Esophagus (tissue), 2 donors: ENCODE results near the gene OR1F1. TPM values are rescaled to one million over a fixed set of nuclear protein-coding genes. Genes with fewer than 3 reads are reported as not detected.

Source experiments
- H3K27ac ChIP-seq, 2 donors: one replicate each; pipeline ENCODE4 v1.5.1; 2013; ENCODE audit warnings: low read depth in 2 of 2, mild to moderate bottlenecking in 2 of 2, inconsistent platforms in 1 of 2, low read length in 1 of 2, moderate library complexity in 1 of 2
- H3K27me3 ChIP-seq, 2 donors: one replicate each; pipeline ENCODE4 v1.6.1; 2013; ENCODE audit warnings: low read length in 2 of 2, control low read depth in 1 of 2, mild to moderate bottlenecking in 1 of 2; ENCODE audit not compliant: insufficient read depth in 2 of 2, control insufficient read depth in 1 of 2
- H3K36me3 ChIP-seq, 2 donors: one replicate each; pipeline ENCODE4 v1.6.1; 2013; ENCODE audit warnings: low read length in 1 of 2; ENCODE audit not compliant: control insufficient read depth in 2 of 2, insufficient read depth in 2 of 2
- H3K4me1 ChIP-seq, 2 donors: one replicate each; pipeline ENCODE4 v1.6.1; 2013; ENCODE audit warnings: low read length in 1 of 2; ENCODE audit not compliant: control insufficient read depth in 2 of 2, insufficient read depth in 2 of 2
- H3K4me3 ChIP-seq, 2 donors: one replicate each; pipeline ENCODE4 v1.5.1; 2013; ENCODE audit warnings: low read length in 2 of 2, mild to moderate bottlenecking in 2 of 2, low read depth in 1 of 2, moderate library complexity in 1 of 2
- H3K9me3 ChIP-seq, 2 donors: one replicate each; pipeline ENCODE4 v1.6.1; 2013; ENCODE audit warnings: mild to moderate bottlenecking in 2 of 2, low read depth in 1 of 2, low read length in 1 of 2, moderate library complexity in 1 of 2; ENCODE audit not compliant: control insufficient read depth in 2 of 2, insufficient read depth in 1 of 2
- WGBS, 2 donors: extraction: QIAGEN DNeasy Blood & Tissue Kit; methylation state at CpG; one replicate each; pipeline ENCODE4 v1.1.7; 2013; 5-methylcytosine and 5-hydroxymethylcytosine counted together
- polyA plus RNA-seq, 2 donors: library from polyadenylated mRNA; stranded (reverse); fragments of 200-250 nt; gene quantifications; one replicate each; pipeline ENCODE4 v1.2.3, GENCODE V29; 2013
- donor health status: healthy with polysubstance abuse.
- donor health status: Bipolar disorder and iron deficiency.

OR1F1 gene
- polyA plus RNA-seq, 2 donors, result not detected

DNA sequence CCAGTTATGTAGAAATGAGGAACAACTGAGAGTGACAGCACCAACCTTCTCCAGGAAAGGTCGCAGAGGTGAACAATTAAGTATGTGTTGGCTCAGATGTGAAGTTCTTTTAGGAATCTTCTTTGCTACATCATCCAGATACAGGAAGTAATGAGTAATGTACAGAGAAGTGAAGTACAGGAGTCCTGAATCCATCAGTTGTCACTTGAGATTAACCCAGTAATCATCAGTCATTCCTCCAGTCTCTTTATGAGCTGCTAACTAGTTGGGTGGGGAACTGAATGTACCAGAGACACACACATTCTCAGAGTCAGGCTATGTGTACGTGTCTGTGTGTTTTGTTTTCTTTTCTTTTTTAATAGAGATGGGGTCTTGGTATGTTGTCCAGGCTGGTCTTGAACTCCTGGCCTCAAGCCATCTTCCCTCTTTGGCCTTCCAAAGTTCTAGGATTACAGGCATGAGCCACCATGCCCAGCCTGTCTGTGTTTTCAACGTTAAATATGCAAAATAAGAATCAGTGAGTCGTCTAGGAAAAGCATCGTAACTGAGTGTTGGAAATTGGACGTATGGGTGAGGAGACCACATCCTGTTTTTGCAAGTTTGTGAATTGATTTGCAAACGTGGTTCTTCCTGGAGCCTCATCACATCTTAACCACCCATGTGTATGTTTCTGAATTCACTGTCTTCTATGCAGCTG is 27.0 kb downstream of the OR1F1 start:
- no peak overlapping the region for H3K27ac ChIP-seq
- H3K4me3 ChIP-seq, result no peak overlapping the region
- no peaks in the 10 kb centered on the region for H3K4me1 ChIP-seq
- H3K9me3 ChIP-seq, result peaks cover 2 to 3% of the 10 kb centered on the region in 2 donors
- no peaks in the 10 kb centered on the region for H3K27me3 ChIP-seq
- 37 to 42% methylated on average over 7 of the region's 7 CpGs for WGBS, 2 donors
- no peaks in the 10 kb centered on the region for H3K36me3 ChIP-seq

DNA sequence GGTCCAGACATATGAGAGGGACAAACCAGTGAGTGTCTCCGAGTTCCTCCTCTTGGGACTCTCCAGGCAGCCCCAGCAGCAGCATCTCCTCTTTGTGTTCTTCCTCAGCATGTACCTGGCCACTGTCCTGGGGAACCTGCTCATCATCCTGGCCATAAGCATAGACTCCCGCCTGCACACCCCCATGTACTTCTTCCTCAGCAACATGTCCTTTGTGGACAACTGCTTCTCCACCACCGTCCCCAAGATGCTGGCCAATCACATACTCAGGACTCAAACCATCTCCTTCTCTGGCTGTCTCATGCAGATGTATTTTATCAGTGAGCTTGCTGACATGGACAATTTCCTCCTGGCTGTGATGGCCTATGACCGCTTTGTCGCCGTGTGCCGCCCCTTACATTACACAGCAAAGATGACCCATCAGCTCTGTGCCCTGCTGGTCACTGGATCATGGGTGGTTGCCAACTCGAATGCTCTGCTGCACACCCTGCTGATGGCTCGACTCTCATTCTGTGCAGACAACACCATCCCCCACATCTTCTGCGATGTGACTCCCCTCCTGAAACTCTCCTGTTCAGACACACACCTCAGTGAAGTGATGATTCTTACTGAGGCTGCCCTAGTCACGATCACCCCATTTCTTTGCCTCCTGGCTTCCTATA is 27.7 kb downstream of the OR1F1 start:
- peaks cover 2 to 3% of the 10 kb centered on the region in 2 donors for H3K9me3 ChIP-seq
- H3K27me3 ChIP-seq, result no peaks in the 10 kb centered on the region
- no peak overlapping the region for H3K27ac ChIP-seq
- no peaks in the 10 kb centered on the region for H3K36me3 ChIP-seq
- no peaks in the 10 kb centered on the region for H3K4me1 ChIP-seq
- 73 to 77% methylated on average over 11 of the region's 11 CpGs for WGBS, 2 donors
- H3K4me3 ChIP-seq, result no peak overlapping the region

DNA sequence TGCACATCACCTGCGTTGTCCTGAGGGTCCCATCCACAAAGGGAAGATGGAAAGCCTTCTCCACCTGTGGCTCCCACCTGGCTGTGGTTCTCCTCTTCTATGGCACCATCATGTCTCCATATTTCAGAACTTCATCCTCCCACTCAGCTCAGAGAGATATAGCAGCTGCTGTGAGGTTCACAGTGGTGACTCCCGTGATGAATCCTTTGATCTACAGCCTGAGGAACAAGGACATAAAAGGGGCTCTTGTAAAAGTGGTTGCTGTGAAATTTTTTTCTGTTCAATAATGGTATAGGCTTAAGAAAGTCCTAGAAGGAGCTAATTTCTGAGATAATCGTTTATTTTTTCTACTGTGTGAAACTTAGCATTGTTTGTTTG is 28.2 kb downstream of the OR1F1 start:
- peaks cover 3 to 6% of the 10 kb centered on the region in 2 donors for H3K9me3 ChIP-seq
- H3K27ac ChIP-seq, result no peak overlapping the region
- no peaks in the 10 kb centered on the region for H3K36me3 ChIP-seq
- H3K27me3 ChIP-seq, result no peaks in the 10 kb centered on the region
- no peak overlapping the region for H3K4me3 ChIP-seq
- 46 to 57% methylated on average over 3 of the region's 3 CpGs for WGBS, 2 donors
- no peaks in the 10 kb centered on the region for H3K4me1 ChIP-seq

DNA sequence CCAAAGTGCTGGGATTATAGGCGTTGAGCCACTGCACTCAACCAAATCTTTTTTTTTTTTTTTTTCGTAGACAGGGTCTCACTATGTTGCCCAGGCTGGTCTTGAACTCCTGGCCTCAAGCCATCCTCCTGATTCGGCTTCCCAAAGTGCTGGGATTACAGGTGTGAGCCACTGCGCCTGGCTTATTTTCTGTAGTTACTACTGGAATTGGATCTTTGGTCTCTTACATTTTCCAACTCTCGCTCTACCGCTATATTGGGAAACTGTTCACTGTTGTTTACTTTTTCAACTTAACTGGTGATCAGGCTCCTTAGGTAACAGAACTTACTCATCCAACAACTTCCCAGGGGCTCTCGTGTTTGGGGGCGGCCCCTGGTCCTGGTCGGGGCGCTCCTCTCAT is 32.8 kb downstream of the OR1F1 start:
- peaks cover 6 to 12% of the 10 kb centered on the region in 2 donors for H3K36me3 ChIP-seq
- H3K9me3 ChIP-seq, result peaks cover 18 to 20% of the 10 kb centered on the region in 2 donors
- WGBS, 2 donors, result 92 to 93% methylated on average over 10 of the region's 10 CpGs
- no peak overlapping the region for H3K4me3 ChIP-seq
- no peaks in the 10 kb centered on the region for H3K4me1 ChIP-seq
- no peaks in the 10 kb centered on the region for H3K27me3 ChIP-seq
- no peak overlapping the region for H3K27ac ChIP-seq

DNA sequence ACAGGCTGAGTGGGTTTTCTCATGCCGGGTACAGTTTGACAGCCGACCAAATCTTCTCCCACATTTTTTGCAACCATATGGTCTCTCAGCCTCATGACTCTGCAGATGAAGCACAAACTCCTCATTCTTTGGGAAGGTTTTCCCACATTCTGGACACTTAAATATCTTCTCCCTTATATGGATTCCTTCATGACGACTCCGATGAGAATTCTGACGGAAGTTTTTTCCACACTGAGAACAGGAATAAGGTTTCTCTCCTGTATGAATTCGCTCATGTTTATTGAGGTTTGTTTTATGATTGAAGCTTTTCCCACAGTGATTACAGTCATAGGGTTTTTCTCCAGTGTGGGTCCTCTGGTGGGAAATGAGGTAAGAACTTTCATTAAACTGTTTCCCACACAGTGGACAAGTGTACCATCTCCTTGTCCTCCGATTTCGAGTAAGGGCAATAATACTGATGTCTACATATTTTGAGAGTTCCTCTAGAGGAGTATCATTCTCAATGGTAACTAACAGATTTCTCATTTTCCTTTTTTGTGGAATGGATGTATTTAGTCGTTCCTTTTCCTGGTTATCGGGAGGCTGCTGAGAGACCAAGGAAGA is 36.0 kb downstream of the OR1F1 start:
- no peaks in the 10 kb centered on the region for H3K27me3 ChIP-seq
- peaks cover 18 to 26% of the 10 kb centered on the region in 2 donors for H3K9me3 ChIP-seq
- H3K27ac ChIP-seq, result no peak overlapping the region
- WGBS, 2 donors, result 99% methylated on average over 10 of the region's 10 CpGs
- no peaks in the 10 kb centered on the region for H3K4me1 ChIP-seq
- no peak overlapping the region for H3K4me3 ChIP-seq
- peaks cover 6 to 12% of the 10 kb centered on the region in 2 donors for H3K36me3 ChIP-seq

DNA sequence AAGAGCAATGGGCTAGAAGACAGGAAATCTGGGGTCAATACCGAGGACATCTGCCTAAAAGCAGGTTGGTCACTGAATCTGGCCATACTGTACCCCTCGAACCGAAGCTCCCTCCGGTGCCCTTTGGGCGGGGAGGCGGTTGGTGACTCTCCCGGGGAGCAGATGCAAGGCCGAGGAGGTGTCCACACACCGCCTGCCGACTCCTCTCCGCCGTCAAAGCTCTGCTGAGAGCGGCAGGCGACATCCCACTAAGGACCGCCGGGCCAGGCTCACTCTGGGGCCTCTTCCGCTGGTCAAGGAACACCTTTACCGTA is 46.5 kb downstream of the OR1F1 start:
- peaks cover 11 to 17% of the 10 kb centered on the region in 2 donors for H3K36me3 ChIP-seq
- H3K9me3 ChIP-seq, result no peaks in the 10 kb centered on the region
- peaks cover 0 to 3% of the 10 kb centered on the region in 2 donors for H3K4me1 ChIP-seq
- 3% methylated on average over 13 to 18 of the region's 18 CpGs for WGBS, 2 donors
- peak overlapping the region; percentile 87 to 100 for H3K27ac ChIP-seq
- H3K4me3 ChIP-seq, result peak overlapping the region; percentile 74 to 88
- H3K27me3 ChIP-seq, result no peaks in the 10 kb centered on the region

DNA sequence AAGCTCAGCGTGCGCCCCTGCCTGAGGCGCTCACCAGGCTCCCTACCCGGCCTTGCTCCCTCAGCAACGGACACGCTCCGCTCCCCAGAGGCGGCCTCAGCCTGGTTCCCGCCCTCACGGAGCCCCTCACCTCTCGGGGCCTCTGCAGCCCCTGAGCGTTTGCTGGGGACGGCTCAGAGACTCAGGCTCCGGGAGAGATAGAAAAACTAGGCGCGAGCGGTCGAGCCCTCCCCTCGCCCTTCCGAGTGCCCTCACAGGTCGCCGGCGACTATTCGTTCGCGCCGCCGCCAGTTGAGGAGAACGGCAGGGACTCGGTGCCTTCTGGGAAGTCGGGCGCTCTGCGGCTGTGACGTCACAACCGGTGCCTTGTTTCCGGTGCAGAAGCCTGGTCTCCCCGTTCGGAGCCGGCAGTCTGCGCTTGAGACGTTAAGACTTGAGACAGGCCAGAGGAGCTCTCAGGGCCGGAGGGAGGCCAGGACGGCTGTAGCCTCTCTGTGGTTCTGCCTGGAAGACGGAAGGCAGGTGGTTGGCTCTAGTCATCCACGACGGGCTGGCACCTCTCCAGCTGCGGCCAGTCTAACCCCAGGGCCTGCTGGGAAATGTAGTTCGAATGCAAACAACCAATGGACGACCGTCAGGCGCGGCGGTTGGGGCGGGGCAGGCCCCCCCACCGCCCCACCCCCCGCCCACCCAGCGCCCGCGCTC is 47.0 kb downstream of the OR1F1 start, which contains the start of gene ZNF200:
Gene ZNF200, minus strand, starts transcription at position 302 of the 705 bp plus-strand sequence. CDS start 1,403 bp downstream, outside the sequence.
- H3K27ac ChIP-seq, result peak within 1 kb of the TSS; percentile 87 to 100
- peaks cover 0 to 3% of the 10 kb centered on the region in 2 donors for H3K4me1 ChIP-seq
- WGBS, 2 donors, result 0% methylated on average over 52 to 56 of the region's 59 CpGs
- peaks cover 11 to 15% of the 10 kb centered on the region in 2 donors for H3K36me3 ChIP-seq
- no peaks in the 10 kb centered on the region for H3K9me3 ChIP-seq
- no peaks in the 10 kb centered on the region for H3K27me3 ChIP-seq
- H3K4me3 ChIP-seq, result peak within 1 kb of the TSS; percentile 74 to 88

DNA sequence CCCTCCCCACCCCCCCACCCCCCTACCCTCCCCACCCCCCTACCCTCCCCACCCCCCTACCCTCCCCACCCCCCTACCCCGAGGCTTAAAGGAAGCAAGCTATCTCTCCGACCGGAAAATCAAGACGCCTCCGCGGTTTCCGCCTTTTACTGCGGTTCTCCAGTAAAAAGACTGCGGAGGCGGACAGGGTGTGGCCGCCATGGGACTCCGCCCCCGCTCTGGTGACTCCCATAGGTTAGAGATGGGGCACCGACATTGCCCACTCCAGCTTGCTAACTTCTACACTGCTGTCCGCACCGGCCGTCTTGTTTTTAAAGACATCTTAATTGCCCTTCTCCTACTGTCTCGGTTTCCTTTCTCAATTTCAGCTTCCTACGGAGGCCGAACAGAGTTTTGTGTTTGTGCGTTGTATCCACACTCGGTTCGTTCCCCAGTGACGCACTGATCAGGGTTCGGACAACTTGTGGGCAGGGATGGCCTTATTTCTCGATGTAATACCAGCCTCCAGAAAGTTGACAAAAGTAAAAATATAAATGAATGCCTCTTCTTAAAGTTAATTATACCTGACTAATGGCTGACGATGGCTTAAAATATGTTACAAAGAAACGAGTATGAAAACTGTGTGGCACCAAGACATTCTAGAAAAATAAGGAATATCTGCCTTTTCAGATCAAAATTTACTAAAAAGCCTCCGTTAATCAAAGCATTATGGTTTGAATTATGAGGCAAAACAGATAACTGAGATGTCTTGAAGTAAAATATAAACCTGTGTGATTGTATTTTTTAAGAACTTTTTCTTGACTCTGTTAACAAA is 48.1 kb downstream of the OR1F1 start:
- Histone ChIP-seq H3K27ac (no peak overlapping the region), H3K4me1 (peaks cover 0 to 3% of the 10 kb centered on the region in 2 donors), H3K4me3 (no peak overlapping the region), H3K36me3 (peaks cover 11 to 12% of the 10 kb centered on the region in 2 donors), H3K27me3 (no peaks in the 10 kb centered on the region), H3K9me3 (no peaks in the 10 kb centered on the region)
- 85 to 87% methylated on average over 29 of the region's 29 CpGs for WGBS, 2 donors

DNA sequence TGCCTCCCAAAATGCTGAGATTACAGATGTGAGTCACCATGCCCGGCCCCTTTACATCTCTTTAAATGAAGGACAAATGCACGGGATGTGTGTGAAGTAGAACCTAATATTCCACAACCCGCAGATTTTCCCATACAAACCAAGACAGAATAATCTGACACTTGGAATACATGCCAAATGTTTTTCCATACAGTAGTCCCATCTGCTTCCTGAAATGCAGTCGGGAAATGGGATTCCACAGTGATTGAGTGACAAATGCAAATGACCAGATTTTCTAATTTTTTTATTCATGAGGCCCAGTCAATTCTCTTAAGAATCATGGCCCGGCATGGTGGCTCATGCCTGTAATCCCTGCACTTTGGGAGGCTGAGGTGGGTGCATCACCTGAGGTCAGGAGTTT is 53.8 kb downstream of the OR1F1 start:
- no peaks in the 10 kb centered on the region for H3K9me3 ChIP-seq
- 75 to 78% methylated on average over 5 of the region's 5 CpGs for WGBS, 2 donors
- no peaks in the 10 kb centered on the region for H3K4me1 ChIP-seq
- no peaks in the 10 kb centered on the region for H3K27me3 ChIP-seq
- H3K36me3 ChIP-seq, result no peaks in the 10 kb centered on the region
- H3K4me3 ChIP-seq, result no peak overlapping the region
- H3K27ac ChIP-seq, result no peak overlapping the region
